WTC11 (cell line): ENCODE data around the gene CT47C1. TPM values are rescaled to one million over a fixed set of nuclear protein-coding genes. Genes with fewer than 3 reads are reported as not detected.
"Not testable (repeated sequence)": the region's sequence is repeated elsewhere in the genome, so short reads cannot be mapped to it uniquely, and the experiment has no call there.

Experiments
- ATAC-seq: fragments of 200-7000 bp; cut with Tn5 transposase; 2 replicates; pipeline ENCODE4 v1.10.0; 2021; ENCODE audit warnings: mild to moderate bottlenecking, moderate library complexity
- Bru-seq: library from RNA; stranded (reverse); fragments of 400-500 nt; gene quantifications from one replicate; lab custom pipeline; 2021; lab: Mats Ljungman, UMichigan
- CTCF ChIA-PET: fragments of 300-600 bp; sonication (Branson Sonifier 250); formaldehyde crosslinking; loops from one replicate; lab custom pipeline; 2021; ENCODE audit warnings: antibody characterized with exemption; lab: Charles Lee
- POLR2A ChIA-PET: fragments of 350-600 bp; sonication (Branson Sonifier 250); formaldehyde crosslinking; loops from one replicate; lab custom pipeline; 2021; ENCODE audit warnings: antibody characterized with exemption; lab: Charles Lee
- DNase-seq: peaks from one replicate; pipeline ENCODE4 v3.0.0; 2021; ENCODE audit warnings: low spot score
- H3K27ac Mint-ChIP-seq: 2 replicates; pipeline ENCODE4 v1.8.0; 2021; ENCODE audit warnings: mixed read lengths
- H3K27me3 Mint-ChIP-seq: 2 replicates; pipeline ENCODE4 v1.8.0; 2021; ENCODE audit warnings: low read depth, mild to moderate bottlenecking, moderate library complexity, mixed read lengths
- H3K36me3 Mint-ChIP-seq: 2 replicates; pipeline ENCODE4 v1.8.0; 2021; ENCODE audit warnings: mixed read lengths
- H3K4me1 Mint-ChIP-seq: 2 replicates; pipeline ENCODE4 v1.8.0; 2022; ENCODE audit warnings: mixed read lengths
- H3K4me3 Mint-ChIP-seq: 2 replicates; pipeline ENCODE4 v1.8.0; 2021; ENCODE audit warnings: mild to moderate bottlenecking, moderate library complexity, mixed read lengths
- H3K9me3 Mint-ChIP-seq: 2 replicates; pipeline ENCODE4 v1.8.0; 2021; ENCODE audit warnings: mixed read lengths
- NFE2L1 ChIP-seq: sonication (generic); formaldehyde crosslinking; IDR thresholded peaks from 2 replicates; pipeline ENCODE4 v1.8.1; 2023; ENCODE audit warnings: missing genetic modification reagents
- NFYB ChIP-seq: sonication (generic); formaldehyde crosslinking; conservative IDR thresholded peaks from 2 replicates; pipeline ENCODE4 v1.8.0; 2022; ENCODE audit warnings: low read depth, missing genetic modification reagents
- OVOL2 ChIP-seq: fragments of 250-450 bp; sonication (Bioruptor Pico); IDR thresholded peaks from 2 replicates; pipeline ENCODE4 v1.9.0; 2021; ENCODE audit warnings: mild to moderate bottlenecking, borderline replicate concordance
- RELA ChIP-seq: sonication (generic); formaldehyde crosslinking; IDR thresholded peaks from 2 replicates; pipeline ENCODE4 v1.8.1; 2022; ENCODE audit warnings: missing genetic modification reagents, mild to moderate bottlenecking, borderline replicate concordance
- TEAD4 ChIP-seq: sonication (generic); formaldehyde crosslinking; IDR thresholded peaks from 2 replicates; pipeline ENCODE4 v1.8.0; 2022; ENCODE audit warnings: mild to moderate bottlenecking, missing genetic modification reagents
- ZNF121 ChIP-seq: sonication (generic); formaldehyde crosslinking; IDR thresholded peaks from 2 replicates; pipeline ENCODE4 v1.8.0; 2023; ENCODE audit warnings: missing genetic modification reagents
- long read RNA-seq, 3 experiments: library from RNA in 1 of 3; library from capped mRNA in 1 of 3; library from polyadenylated mRNA in 1 of 3; unstranded in 2 of 3; stranded (forward) in 1 of 3; transcript quantifications; one replicate each; pipeline ENCODE4 v2.0.0, GENCODE V29; 2021
- total RNA-seq: library from RNA; stranded (reverse); gene quantifications from 3 replicates; pipeline ENCODE4 v1.2.3, GENCODE V29; 2021
- TF ChIP-seq, protein P1 (sequence below): sonication (generic); formaldehyde crosslinking; IDR thresholded peaks from 2 replicates; pipeline ENCODE4 v1.8.1; 2022; ENCODE audit warnings: low read depth, missing genetic modification reagents, borderline replicate concordance
- TF ChIP-seq, protein P2 (sequence below): fragments of 250-450 bp; sonication (Bioruptor Pico); IDR thresholded peaks from 2 replicates; pipeline ENCODE4 v1.9.0; 2021; ENCODE audit warnings: moderate library complexity, mild to moderate bottlenecking, inconsistent platforms, borderline replicate concordance
- TF ChIP-seq, protein P3 (sequence below): sonication (generic); formaldehyde crosslinking; IDR thresholded peaks from 2 replicates; pipeline ENCODE4 v1.8.0; 2022; ENCODE audit warnings: mild to moderate bottlenecking, missing genetic modification reagents
- TF ChIP-seq, protein P4 (sequence below): sonication (generic); formaldehyde crosslinking; IDR thresholded peaks from 2 replicates; pipeline ENCODE4 v1.8.0; 2023; ENCODE audit warnings: mild to moderate bottlenecking, missing genetic modification reagents
- TF ChIP-seq, protein P5 (sequence below): sonication (generic); formaldehyde crosslinking; conservative IDR thresholded peaks from 2 replicates; pipeline ENCODE4 v1.8.1; 2022; ENCODE audit warnings: mild to moderate bottlenecking, missing genetic modification reagents
- TF ChIP-seq, protein P6 (sequence below): sonication (generic); formaldehyde crosslinking; conservative IDR thresholded peaks from 2 replicates; pipeline ENCODE4 v1.8.1; 2023; ENCODE audit warnings: mild to moderate bottlenecking, low read depth, missing genetic modification reagents, moderate library complexity
- TF ChIP-seq, protein P7 (sequence below): sonication (generic); formaldehyde crosslinking; IDR thresholded peaks from 2 replicates; pipeline ENCODE4 v1.8.1; 2023; ENCODE audit warnings: mild to moderate bottlenecking, missing genetic modification reagents
- TF ChIP-seq, protein P8 (sequence below): sonication (generic); formaldehyde crosslinking; IDR thresholded peaks from 2 replicates; pipeline ENCODE4 v1.8.1; 2022; ENCODE audit warnings: missing genetic modification reagents, borderline replicate concordance

CT47C1 gene
- total RNA-seq (not detected in 3 replicates), Bru-seq, nascent RNA (not detected)
- long read RNA-seq, experiment 1 = 0 reads
- long read RNA-seq, experiment 2 = 0 reads
- long read RNA-seq, experiment 3 = 0 reads

DNA sequence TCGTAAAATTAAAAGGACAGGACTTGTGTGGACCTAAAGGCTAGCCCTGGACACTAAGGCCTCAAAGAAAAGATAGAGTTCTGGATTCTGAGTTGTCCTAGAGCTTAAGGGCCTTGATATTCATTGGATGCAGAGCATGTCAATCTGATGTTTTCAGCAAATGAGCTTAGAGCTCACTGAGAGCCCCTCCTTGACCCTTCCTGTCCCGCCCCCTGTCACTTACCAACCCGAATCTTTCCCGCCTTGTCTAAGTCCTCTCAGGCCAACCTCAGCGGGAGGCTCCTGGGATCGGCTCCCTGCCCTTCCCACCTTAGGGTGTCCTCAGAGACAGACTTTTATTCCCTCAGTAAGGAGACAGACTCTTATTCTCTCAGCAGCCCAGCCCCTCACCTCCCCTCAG lies at the start of gene CT47C1:
Gene CT47C1, plus strand, starts transcription at position 250 of the 400 bp plus-strand sequence. CDS start 233 bp downstream, outside the sequence.
- no peaks in the 10 kb centered on the region for H3K36me3 Mint-ChIP-seq
- no peaks in the 10 kb centered on the region for H3K9me3 Mint-ChIP-seq
- no peak for DNase-seq
- CTCF ChIA-PET = no interaction called here
- POLR2A ChIA-PET = no interaction called here
- H3K27ac Mint-ChIP-seq = no peak within 1 kb of the TSS
- no peak for ATAC-seq
- H3K4me1 Mint-ChIP-seq = no peaks in the 10 kb centered on the region
- TF ChIP-seq, protein P1, sequence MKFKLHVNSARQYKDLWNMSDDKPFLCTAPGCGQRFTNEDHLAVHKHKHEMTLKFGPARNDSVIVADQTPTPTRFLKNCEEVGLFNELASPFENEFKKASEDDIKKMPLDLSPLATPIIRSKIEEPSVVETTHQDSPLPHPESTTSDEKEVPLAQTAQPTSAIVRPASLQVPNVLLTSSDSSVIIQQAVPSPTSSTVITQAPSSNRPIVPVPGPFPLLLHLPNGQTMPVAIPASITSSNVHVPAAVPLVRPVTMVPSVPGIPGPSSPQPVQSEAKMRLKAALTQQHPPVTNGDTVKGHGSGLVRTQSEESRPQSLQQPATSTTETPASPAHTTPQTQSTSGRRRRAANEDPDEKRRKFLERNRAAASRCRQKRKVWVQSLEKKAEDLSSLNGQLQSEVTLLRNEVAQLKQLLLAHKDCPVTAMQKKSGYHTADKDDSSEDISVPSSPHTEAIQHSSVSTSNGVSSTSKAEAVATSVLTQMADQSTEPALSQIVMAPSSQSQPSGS = no peak
- TF ChIP-seq, protein P2, sequence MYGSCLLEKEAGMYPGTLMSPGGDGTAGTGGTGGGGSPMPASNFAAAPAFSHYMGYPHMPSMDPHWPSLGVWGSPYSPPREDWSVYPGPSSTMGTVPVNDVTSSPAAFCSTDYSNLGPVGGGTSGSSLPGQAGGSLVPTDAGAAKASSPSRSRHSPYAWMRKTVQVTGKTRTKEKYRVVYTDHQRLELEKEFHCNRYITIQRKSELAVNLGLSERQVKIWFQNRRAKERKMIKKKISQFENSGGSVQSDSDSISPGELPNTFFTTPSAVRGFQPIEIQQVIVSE = no peak
- TF ChIP-seq TEAD4 (CRISPR knock-in tag) (no peak), OVOL2 (CRISPR knock-in tag) (no peak), ZNF121 (CRISPR knock-in tag) (no peak), NFYB (no peak)
- TF ChIP-seq, protein P3, sequence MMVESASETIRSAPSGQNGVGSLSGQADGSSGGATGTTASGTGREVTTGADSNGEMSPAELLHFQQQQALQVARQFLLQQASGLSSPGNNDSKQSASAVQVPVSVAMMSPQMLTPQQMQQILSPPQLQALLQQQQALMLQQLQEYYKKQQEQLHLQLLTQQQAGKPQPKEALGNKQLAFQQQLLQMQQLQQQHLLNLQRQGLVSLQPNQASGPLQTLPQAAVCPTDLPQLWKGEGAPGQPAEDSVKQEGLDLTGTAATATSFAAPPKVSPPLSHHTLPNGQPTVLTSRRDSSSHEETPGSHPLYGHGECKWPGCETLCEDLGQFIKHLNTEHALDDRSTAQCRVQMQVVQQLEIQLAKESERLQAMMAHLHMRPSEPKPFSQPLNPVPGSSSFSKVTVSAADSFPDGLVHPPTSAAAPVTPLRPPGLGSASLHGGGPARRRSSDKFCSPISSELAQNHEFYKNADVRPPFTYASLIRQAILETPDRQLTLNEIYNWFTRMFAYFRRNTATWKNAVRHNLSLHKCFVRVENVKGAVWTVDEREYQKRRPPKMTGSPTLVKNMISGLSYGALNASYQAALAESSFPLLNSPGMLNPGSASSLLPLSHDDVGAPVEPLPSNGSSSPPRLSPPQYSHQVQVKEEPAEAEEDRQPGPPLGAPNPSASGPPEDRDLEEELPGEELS = no peak
- TF ChIP-seq, protein P4, sequence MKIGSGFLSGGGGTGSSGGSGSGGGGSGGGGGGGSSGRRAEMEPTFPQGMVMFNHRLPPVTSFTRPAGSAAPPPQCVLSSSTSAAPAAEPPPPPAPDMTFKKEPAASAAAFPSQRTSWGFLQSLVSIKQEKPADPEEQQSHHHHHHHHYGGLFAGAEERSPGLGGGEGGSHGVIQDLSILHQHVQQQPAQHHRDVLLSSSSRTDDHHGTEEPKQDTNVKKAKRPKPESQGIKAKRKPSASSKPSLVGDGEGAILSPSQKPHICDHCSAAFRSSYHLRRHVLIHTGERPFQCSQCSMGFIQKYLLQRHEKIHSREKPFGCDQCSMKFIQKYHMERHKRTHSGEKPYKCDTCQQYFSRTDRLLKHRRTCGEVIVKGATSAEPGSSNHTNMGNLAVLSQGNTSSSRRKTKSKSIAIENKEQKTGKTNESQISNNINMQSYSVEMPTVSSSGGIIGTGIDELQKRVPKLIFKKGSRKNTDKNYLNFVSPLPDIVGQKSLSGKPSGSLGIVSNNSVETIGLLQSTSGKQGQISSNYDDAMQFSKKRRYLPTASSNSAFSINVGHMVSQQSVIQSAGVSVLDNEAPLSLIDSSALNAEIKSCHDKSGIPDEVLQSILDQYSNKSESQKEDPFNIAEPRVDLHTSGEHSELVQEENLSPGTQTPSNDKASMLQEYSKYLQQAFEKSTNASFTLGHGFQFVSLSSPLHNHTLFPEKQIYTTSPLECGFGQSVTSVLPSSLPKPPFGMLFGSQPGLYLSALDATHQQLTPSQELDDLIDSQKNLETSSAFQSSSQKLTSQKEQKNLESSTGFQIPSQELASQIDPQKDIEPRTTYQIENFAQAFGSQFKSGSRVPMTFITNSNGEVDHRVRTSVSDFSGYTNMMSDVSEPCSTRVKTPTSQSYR = no peak
- TF ChIP-seq, protein P5, sequence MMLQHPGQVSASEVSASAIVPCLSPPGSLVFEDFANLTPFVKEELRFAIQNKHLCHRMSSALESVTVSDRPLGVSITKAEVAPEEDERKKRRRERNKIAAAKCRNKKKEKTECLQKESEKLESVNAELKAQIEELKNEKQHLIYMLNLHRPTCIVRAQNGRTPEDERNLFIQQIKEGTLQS (CRISPR knock-in tag) = no peak
- TF ChIP-seq, protein P6, sequence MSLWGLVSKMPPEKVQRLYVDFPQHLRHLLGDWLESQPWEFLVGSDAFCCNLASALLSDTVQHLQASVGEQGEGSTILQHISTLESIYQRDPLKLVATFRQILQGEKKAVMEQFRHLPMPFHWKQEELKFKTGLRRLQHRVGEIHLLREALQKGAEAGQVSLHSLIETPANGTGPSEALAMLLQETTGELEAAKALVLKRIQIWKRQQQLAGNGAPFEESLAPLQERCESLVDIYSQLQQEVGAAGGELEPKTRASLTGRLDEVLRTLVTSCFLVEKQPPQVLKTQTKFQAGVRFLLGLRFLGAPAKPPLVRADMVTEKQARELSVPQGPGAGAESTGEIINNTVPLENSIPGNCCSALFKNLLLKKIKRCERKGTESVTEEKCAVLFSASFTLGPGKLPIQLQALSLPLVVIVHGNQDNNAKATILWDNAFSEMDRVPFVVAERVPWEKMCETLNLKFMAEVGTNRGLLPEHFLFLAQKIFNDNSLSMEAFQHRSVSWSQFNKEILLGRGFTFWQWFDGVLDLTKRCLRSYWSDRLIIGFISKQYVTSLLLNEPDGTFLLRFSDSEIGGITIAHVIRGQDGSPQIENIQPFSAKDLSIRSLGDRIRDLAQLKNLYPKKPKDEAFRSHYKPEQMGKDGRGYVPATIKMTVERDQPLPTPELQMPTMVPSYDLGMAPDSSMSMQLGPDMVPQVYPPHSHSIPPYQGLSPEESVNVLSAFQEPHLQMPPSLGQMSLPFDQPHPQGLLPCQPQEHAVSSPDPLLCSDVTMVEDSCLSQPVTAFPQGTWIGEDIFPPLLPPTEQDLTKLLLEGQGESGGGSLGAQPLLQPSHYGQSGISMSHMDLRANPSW (CRISPR knock-in tag) = no peak
- TF ChIP-seq, protein P7, sequence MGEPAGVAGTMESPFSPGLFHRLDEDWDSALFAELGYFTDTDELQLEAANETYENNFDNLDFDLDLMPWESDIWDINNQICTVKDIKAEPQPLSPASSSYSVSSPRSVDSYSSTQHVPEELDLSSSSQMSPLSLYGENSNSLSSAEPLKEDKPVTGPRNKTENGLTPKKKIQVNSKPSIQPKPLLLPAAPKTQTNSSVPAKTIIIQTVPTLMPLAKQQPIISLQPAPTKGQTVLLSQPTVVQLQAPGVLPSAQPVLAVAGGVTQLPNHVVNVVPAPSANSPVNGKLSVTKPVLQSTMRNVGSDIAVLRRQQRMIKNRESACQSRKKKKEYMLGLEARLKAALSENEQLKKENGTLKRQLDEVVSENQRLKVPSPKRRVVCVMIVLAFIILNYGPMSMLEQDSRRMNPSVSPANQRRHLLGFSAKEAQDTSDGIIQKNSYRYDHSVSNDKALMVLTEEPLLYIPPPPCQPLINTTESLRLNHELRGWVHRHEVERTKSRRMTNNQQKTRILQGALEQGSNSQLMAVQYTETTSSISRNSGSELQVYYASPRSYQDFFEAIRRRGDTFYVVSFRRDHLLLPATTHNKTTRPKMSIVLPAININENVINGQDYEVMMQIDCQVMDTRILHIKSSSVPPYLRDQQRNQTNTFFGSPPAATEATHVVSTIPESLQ (CRISPR knock-in tag) = no peak
- peaks cover 4% of the 10 kb centered on the region; the same call in 1 of the 2 replicates for H3K27me3 Mint-ChIP-seq
- H3K4me3 Mint-ChIP-seq = no peak within 1 kb of the TSS

DNA sequence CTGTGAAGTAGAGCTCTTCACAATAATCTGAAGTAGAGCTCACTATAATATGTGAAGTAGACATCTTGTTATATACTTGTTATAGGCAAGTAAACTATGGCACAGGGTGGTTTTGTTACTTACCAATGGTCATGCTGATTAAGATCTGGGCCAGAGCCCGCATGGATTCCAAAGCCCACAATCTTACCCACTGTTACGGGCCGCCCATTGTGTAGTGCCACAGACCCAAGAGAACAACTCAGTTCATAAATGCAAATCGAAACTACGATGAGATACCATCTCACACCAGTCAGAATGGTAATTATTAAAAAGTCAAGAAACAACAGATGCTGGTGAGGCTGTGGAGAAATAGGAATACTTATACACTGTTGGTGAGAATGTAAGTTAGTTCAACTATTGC lies 46.9 kb upstream of the CT47C1 start:
- peaks cover 14% of the 10 kb centered on the region for H3K9me3 Mint-ChIP-seq
- ATAC-seq (no peak), DNase-seq (no peak)
- no peak overlapping the region for H3K27ac Mint-ChIP-seq
- H3K27me3 Mint-ChIP-seq = peaks cover under 1% of the 10 kb centered on the region; the same call in 1 of the 2 replicates
- ChIA-PET CTCF (no interaction called here), POLR2A (no interaction called here)
- no peaks in the 10 kb centered on the region for H3K36me3 Mint-ChIP-seq
- no peak overlapping the region for H3K4me3 Mint-ChIP-seq
- H3K4me1 Mint-ChIP-seq = no peaks in the 10 kb centered on the region
- TF ChIP-seq TEAD4 (CRISPR knock-in tag) (no peak), NFE2L1 (CRISPR knock-in tag) (no peak), RELA (CRISPR knock-in tag) (no peak)
- TF ChIP-seq, protein P8, sequence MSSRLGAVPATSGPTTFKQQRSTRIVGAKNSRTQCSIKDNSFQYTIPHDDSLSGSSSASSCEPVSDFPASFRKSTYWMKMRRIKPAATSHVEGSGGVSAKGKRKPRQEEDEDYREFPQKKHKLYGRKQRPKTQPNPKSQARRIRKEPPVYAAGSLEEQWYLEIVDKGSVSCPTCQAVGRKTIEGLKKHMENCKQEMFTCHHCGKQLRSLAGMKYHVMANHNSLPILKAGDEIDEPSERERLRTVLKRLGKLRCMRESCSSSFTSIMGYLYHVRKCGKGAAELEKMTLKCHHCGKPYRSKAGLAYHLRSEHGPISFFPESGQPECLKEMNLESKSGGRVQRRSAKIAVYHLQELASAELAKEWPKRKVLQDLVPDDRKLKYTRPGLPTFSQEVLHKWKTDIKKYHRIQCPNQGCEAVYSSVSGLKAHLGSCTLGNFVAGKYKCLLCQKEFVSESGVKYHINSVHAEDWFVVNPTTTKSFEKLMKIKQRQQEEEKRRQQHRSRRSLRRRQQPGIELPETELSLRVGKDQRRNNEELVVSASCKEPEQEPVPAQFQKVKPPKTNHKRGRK = no peak

DNA sequence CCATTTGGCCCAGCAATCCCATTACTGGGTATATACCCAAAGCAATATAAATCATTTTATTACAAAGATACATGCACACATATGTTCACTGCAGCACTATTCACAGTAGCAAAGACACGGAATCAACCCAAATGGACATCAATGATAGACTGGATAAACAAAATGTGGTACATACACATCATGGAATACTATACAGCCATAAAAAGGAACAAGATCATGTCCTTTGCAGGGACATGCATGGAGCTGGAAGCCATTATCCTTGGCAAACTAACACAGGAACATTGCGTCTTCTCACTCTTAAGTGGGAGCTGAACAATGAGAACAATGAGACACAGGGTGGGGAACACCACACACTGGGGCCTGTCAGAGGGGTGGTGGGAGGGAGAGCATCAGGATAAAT lies 46.4 kb upstream of the CT47C1 start:
- H3K9me3 Mint-ChIP-seq = peaks cover 14% of the 10 kb centered on the region
- H3K36me3 Mint-ChIP-seq, POLR2A ChIA-PET, ATAC-seq, H3K27me3 Mint-ChIP-seq, CTCF ChIA-PET, DNase-seq, H3K27ac Mint-ChIP-seq, H3K4me3 Mint-ChIP-seq, H3K4me1 Mint-ChIP-seq: not testable (repeated sequence)
